GM06990 (cell line): ENCODE measurements around the gene DTNA.

Experiments used
- DNase-seq: peaks from one replicate; pipeline ENCODE4 v3.0.0-alpha.2; 2011; ENCODE audit not compliant: insufficient read length; ENCODE audit errors: extremely low read depth
- H3K27me3 ChIP-seq: replicated peaks from 2 replicates; pipeline ENCODE4 v1.6.0; 2011; ENCODE audit warnings: low read length; ENCODE audit not compliant: control insufficient read depth, insufficient read depth
- H3K36me3 ChIP-seq: 2 replicates; pipeline ENCODE4 v1.5.1; 2011; ENCODE audit warnings: low read length; ENCODE audit not compliant: control insufficient read depth, insufficient read depth
- H3K4me3 ChIP-seq: replicated peaks from 2 replicates; pipeline ENCODE4 v1.5.1; 2011; ENCODE audit warnings: low read depth, mild to moderate bottlenecking, control low read depth, low read length
- CTCF ChIP-seq: IDR thresholded peaks from 2 replicates; pipeline ENCODE4 v1.5.1; 2011; ENCODE audit warnings: low read length, control low read depth, mild to moderate bottlenecking, inconsistent platforms; ENCODE audit not compliant: insufficient read depth, poor library complexity, severe bottlenecking

The DTNA gene

GRCh38 chr18:34821669-34822210 lies 111.6 kb downstream of the DTNA start:
- Histone ChIP-seq H3K27me3 (no peaks in the 10 kb centered on the region), H3K4me3 (no peak overlapping the region), H3K36me3 (no peaks in the 10 kb centered on the region)
- no peak for DNase-seq
- no peak for TF ChIP-seq CTCF

- no peak for TF ChIP-seq CTCF
Measured at GRCh38 chr18:34828093-34828492, 118.0 kb downstream of the DTNA start.

GRCh38 chr18:34834897-34835296 lies 124.8 kb downstream of the DTNA start:
- Histone ChIP-seq H3K36me3 (no peaks in the 10 kb centered on the region), H3K4me3 (no peak overlapping the region), H3K27me3 (no peaks in the 10 kb centered on the region)
- TF ChIP-seq CTCF = no peak
- DNase-seq = peak; percentile 6

More at GRCh38 chr18:34828093-34828492, 118.0 kb downstream of the DTNA start:
- Histone ChIP-seq H3K4me3 (no peak overlapping the region), H3K27me3 (no peaks in the 10 kb centered on the region), H3K36me3 (no peaks in the 10 kb centered on the region)
- DNase-seq = no peak

GRCh38 chr18:34835466-34835865 lies 125.4 kb downstream of the DTNA start:
- no peaks in the 10 kb centered on the region for H3K36me3 ChIP-seq
- H3K27me3 ChIP-seq = no peaks in the 10 kb centered on the region
- H3K4me3 ChIP-seq = no peak overlapping the region
- no peak for DNase-seq
- no peak for TF ChIP-seq CTCF

GRCh38 chr18:34837769-34838272 lies 127.7 kb downstream of the DTNA start:
- H3K36me3 ChIP-seq = no peaks in the 10 kb centered on the region
- H3K4me3 ChIP-seq = no peak overlapping the region
- no peak for DNase-seq
- no peak for TF ChIP-seq CTCF
- no peaks in the 10 kb centered on the region for H3K27me3 ChIP-seq

- no peak overlapping the region for H3K4me3 ChIP-seq
- TF ChIP-seq CTCF = no peak
- no peak for DNase-seq
- no peaks in the 10 kb centered on the region for H3K36me3 ChIP-seq
- no peaks in the 10 kb centered on the region for H3K27me3 ChIP-seq
Measured at GRCh38 chr18:34838669-34839068, 128.6 kb downstream of the DTNA start.
